Measurements from ENCODE around the gene XRCC3.

- TF ChIP-seq CTCF (IDR thresholded peaks at IDR 0.05) (no peak), POLR2A (IDR thresholded peaks at IDR 0.05) (no peak)
Observed at GRCh38 chr14:103654619-103655018, 60.6 kb downstream of the XRCC3 start.

Data from testis (tissue), 2 donors.